NCI-H2107 (cell line): Measurements from ENCODE around the gene GPC2.
"Not testable (repeated sequence)": the region's sequence is repeated elsewhere in the genome, so short reads cannot be mapped to it uniquely, and the experiment has no call there.

Experiments used
- DNase-seq: peaks from one replicate; lab custom pipeline; 2025; lab: John Stamatoyannopoulos, UW

GPC2 gene

GRCh38 chr7:100200693-100201092 lies 23.5 kb upstream of the GPC2 start:
- DNase-seq: no peak

DNA sequence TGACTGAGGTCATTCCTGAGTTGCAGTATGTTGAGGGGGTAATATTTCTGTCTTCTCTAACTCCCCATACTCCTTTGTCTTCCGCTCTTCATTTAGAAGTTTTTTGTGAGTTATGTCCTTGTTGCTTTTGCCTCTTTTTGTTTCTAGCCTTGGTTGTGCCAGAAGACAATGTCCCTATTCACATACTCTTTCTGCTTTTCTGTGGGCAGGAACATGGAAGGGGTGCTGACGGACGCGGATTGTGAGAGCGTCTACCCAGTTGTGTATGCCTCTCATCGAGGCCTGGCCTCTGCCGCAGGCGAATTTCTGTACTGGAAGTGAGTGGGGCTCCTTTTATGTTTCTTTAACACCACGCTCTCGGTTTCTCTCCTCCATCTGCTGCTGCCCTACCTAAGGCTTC lies 21.1 kb upstream of the GPC2 start:
- DNase-seq: no peak

DNA sequence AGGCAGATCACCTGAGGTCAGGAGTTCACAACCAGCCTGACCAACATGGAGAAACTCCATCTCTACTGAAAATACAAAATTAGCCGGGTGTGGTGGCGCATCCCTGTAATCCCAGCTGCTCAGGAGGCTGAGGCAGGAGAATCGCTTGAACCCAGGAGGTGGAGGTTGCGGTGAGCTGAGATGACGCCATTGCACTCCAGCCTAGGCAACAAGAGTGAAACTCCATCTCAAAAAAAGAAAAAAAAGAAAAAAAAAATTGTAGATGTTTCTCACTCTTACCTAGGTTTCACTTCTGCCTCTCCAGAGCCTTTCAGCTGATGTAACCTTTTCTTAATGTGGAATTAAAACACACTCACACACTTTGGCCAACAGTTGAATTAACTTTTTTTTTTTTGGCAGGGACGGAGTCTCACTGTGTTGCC lies 18.7 kb upstream of the GPC2 start:
- not testable (repeated sequence) for DNase-seq

- DNase-seq: no peak
These were observed 18.0 kb upstream of the GPC2 start for GRCh38 chr7:100195222-100195621.

DNA sequence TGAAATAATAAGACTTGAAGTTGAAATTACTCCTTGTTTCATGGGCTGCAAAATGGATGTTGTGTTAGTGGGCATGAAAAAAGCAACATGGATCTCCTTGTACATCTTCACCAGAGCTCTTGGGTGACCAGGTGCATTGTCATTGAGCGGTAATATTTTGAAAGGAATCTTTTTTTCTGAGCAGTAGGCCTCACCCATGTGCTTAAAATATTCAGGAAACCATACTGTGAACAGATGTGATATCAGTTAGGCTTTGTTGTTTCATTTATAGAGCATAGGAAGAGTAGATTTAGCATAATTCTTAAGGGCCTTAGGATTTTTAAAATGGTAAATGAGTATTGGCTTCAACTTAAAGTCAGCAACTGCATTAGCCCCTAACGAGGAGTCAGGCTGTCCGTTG lies 15.8 kb upstream of the GPC2 start:
- DNase-seq: no peak

DNA sequence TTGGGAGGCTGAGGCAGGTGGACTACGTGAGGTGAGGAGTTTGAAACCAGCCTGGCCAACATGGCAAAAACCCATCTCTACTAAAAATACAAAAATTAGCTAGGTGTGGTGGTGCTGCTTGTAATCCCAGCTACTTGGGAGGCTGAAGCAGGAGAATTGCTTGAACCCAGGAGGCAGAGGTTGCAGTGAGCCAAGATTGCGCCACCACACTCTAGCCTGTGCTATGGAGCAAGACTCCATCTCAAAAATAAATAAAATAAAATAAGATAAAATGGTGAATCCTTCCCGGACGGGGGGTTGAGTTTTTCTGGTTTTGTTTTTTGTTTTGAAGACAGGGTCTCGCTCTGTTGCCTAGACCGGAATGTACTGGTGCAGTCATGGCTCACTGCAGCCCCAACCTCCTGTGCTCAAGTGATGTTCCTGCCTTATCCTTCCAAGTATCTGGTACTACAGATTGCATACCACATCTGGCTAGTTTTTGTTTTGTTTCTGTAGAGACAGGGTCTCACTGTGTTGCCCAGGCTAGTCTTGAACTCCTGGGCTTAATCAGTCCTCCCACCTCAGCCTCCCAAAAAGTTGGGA lies 15.2 kb upstream of the GPC2 start:
- DNase-seq: not testable (repeated sequence)

DNA sequence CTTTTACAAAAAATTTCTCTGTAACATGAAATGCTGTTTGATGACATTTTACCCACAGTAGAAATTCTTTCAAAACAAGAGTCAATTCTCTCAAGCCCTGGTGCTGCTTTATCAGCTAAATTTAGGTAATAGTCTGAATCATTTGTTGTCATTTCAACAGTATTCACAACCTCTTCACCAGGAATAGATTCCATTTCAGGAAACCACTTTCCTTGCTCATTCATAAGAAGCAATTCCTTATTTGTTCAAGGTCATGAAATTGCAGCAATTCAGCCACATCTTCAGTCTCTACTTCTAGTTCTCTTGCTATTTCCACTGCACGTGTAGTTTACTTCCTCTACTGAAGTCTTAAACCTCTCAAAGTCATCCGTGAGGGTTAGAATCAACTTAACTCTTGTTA lies 14.6 kb upstream of the GPC2 start:
- DNase-seq: no peak

DNA sequence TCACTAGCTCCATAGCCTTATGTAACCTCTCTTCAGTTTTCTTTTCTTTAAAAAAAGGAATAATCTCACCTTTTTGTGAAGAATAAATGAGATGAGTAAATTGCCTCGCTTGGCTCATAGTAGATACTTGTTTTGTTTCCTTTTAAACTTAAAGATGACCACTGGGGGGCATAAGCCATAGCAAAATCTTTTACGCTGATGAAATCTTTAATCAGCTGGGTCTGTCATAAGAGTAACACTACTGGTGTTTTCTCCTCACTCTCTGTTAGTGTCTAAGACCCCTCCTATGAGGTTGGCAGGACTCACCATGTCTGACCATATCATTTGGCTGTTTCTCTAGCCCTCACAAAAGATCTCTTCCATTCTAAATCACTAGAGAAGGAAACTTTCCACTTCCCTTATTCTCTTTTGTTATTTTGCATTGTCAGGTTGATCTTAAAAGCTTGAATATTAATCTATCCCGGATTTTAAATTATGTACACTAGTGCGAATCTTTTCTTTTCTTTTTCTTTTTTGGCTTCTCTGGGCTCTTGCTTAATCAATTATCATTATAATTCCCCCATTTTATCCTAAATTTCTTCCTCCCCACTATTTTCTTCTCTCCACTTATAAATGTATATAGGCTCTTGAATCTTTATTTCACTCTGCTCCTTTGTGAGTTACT lies 13.0 kb upstream of the GPC2 start:
- DNase-seq: no peak

GRCh38 chr7:100189061-100189460 lies 11.9 kb upstream of the GPC2 start:
- no peak for DNase-seq

DNA sequence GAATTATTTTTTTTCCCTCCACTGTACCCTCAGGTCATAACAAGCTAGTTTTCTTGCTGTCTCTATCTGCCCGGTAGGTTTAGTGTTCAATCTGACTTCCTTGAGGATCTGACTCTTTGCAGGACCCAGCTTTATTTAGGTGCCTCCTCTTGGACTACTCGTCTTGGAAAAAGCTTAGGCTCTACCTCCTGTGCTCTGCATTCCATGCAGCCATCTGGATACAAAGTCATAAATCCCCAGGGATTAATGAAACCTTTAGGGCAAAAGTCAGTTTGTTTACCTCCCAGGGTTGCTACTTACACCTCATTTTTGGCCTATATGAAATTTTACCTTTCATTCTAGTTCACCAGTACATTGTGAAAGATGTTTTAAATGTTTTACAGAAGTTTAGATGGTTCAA lies 8.5 kb upstream of the GPC2 start:
- DNase-seq: no peak

DNA sequence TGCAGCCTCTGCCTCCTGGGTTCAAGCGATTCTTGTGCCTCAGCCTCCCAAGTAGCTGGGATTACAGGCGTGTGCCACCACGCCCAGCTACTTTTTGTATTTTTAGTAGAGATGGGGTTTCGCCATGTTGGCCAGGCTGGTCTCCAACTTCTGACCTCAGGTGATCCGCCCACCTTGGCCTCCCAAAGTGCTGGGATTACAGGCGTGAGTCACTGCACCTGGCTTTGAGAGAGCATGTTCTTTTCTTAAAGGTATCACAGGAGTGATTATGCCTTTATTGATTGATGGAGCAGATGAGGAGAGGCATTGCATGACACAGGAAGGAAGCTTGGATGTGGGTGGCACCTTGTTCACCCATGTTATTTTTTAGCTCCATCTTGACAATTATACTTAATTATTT lies 5.9 kb upstream of the GPC2 start:
- not testable (repeated sequence) for DNase-seq

- not testable (repeated sequence) for DNase-seq
These were observed 5.4 kb upstream of the GPC2 start for GRCh38 chr7:100182616-100183015.

DNA sequence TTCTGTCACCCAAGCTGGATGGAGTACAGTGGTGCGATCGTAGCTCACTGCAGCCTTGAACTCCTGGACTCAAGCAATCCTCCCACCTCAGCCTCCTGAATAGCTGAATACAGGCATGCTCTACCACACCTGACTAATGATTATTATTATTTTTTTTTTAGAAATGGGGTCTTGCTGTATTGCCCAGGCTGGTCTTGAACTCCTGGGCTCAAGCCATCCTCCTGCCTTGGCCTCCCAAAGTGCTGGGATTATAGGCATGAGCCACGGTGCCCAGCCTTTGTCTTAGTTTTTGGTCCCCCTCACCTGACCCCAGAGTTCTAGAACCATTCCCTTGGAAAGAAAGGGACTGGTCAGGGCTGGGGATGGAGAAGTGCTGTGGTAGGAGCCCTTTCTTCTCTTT lies 2.9 kb upstream of the GPC2 start:
- DNase-seq: not testable (repeated sequence)

DNA sequence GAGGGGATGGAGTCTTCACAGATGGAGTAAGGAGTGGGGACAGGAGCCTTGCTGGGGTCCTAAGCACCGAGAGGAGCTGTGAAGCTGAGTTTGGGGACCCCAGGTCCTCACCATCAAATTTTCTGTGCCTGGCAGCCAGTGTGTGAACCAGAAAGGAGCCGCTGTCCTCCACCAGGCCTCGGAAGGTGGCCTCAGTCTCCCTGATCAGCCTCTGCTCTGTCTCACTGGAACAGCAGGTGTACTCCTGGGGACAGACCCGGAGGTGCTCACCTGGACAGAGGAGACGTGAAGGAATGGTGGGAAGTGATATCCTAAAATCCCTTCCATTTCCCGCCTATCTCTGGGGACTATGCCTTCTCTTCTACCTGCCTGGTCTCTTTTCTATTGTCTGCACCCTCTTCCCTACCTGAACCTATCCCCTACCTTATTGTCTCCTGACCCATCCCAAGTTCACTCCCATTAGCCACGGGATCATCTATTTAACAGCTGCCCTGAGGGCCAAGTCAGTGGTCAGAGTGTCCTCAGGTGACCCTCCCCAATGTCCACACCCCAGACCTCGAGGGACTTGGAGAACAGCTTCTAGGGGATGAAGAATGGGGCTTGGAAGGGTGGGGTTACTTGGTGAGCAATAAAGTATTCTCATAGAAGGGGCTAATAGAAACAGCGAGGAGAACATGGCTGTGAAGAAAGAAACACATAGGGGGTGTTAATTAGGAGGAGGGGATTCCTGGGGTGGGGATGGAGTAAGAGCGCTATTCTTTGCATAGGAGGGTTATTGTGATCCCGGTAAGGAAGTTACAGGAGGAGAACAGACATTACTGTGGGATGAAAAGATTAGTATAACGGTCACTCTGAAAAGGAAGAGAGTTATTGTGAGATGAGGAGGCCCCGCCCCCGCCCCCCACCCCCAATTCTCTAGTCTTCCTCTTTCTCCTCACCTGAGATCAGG lies 811 bp downstream of the GPC2 start:
- DNase-seq: no peak

- no peak for DNase-seq
These were observed 1.8 kb downstream of the GPC2 start for GRCh38 chr7:100175296-100175935.

DNA sequence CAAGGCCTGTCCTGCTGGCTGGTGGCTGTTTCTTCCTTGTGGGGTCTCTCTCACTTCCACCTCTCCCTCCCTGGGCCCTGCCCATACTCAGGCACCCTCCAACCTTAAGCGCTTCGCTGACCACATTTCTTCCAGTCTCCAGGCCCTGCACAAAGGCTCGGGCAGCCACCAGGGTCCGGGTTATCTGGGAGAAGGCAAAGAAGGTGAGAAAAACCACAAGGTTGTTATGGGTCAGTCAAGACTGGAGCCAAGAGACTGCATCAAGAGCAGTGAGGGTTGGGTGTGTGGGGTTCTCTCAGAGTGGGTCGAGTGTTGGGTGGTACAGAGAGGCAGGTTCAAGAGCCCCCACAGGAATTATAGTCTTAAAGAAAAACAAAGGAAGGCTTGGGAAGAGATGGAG lies 2.6 kb downstream of the GPC2 start:
- no peak for DNase-seq

GRCh38 chr7:100173806-100174495 lies 3.2 kb downstream of the GPC2 start:
- DNase-seq: no peak

GRCh38 chr7:100171840-100172239 lies 5.3 kb downstream of the GPC2 start:
- DNase-seq: no peak

- no peak for DNase-seq
These were observed 6.0 kb downstream of the GPC2 start for GRCh38 chr7:100171087-100171681.

DNA sequence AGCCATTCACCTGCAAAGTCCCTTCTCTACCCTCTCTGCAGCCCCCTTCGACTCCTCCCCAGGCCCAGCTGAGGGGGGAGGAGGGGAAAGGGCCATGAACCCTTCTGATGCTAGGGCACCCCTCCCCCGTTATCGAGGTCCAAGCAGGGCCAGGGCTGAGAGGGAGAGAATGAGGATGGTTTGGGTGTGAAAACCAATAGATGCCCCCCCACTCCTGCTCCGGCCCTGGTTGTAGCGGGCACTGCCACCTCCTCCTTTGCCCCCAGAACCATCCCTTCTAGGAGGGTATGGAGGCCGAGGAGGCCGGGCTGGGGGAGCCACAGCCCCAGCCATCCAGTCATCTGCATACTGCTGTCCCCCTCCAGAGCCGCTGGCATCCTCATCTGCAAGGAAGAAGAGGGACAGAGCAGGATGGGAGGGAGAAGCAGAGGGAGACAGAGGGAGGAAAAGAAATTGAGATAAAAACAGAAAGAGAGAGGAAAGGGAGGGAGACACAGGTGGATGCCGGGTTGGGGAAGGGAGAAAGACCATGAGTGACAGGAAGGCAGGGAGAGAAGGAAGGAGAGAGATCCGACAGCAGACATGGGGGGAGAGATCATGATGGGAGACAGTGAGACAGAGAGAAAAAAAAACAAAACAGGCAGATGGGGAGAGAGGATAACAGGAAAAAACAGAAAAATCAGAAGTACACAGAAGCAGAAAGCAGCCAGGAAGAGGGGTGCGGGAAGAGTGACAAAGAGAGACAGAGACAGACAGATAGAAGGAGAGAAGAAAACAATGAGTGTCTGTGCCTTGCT lies 6.9 kb downstream of the GPC2 start:
- DNase-seq: no peak
